HAP-1 (cell line): Measurements from ENCODE around the gene FAM135A.
A peak's percentile ranks its signal among the peaks of the same experiment; 100 is the strongest.
"Not testable (repeated sequence)": the region's sequence is repeated elsewhere in the genome, so short reads cannot be mapped to it uniquely, and the experiment has no call there.

Experiments
- DNase-seq, 2 experiments: peaks; one replicate each; pipeline ENCODE4 v3.0.0-alpha.2; 2016 to 2020; ENCODE audit warnings: low spot score in 2 of 2
- H3K27me3 ChIP-seq: fragments of 250-450 bp; sonication (Bioruptor Pico); 2 replicates; pipeline ENCODE4 v1.5.1; 2020; ENCODE audit warnings: low read depth, mild to moderate bottlenecking, moderate library complexity
- H3K36me3 ChIP-seq: fragments of 250-450 bp; sonication (Bioruptor Pico); replicated peaks from 2 replicates; pipeline ENCODE4 v1.5.1; 2020; ENCODE audit warnings: mild to moderate bottlenecking
- H3K4me1 ChIP-seq: fragments of 250-450 bp; sonication (Bioruptor Pico); 2 replicates; pipeline ENCODE4 v1.5.1; 2020; ENCODE audit warnings: mild to moderate bottlenecking
- H3K4me3 ChIP-seq: fragments of 250-450 bp; sonication (Bioruptor Pico); 2 replicates; pipeline ENCODE4 v1.5.1; 2020; ENCODE audit warnings: mild to moderate bottlenecking, moderate library complexity
- H3K9me3 ChIP-seq: fragments of 250-450 bp; sonication (Bioruptor Pico); 2 replicates; pipeline ENCODE4 v1.5.1; 2020; ENCODE audit warnings: mild to moderate bottlenecking, moderate library complexity
- in situ Hi-C: fragments of 300-500 bp; cut with MboI; formaldehyde crosslinking; loops from 3 replicates; pipeline ENCODE4 v1.14.3; 2020; ENCODE audit warnings: low sequenced_read_pairs, inconsistent platforms, mixed read lengths

The FAM135A gene

GRCh38 chr6:70552286-70552940 lies 139.1 kb downstream of the FAM135A start:
- not testable (repeated sequence) for H3K36me3 ChIP-seq, DNase-seq, H3K9me3 ChIP-seq, H3K4me1 ChIP-seq, H3K27me3 ChIP-seq, H3K4me3 ChIP-seq
- in situ Hi-C loops = loop anchor here (10.0 kb wide), 1 partner anchor 132 kb away; no protein-coding TSS in a partner anchor

DNA sequence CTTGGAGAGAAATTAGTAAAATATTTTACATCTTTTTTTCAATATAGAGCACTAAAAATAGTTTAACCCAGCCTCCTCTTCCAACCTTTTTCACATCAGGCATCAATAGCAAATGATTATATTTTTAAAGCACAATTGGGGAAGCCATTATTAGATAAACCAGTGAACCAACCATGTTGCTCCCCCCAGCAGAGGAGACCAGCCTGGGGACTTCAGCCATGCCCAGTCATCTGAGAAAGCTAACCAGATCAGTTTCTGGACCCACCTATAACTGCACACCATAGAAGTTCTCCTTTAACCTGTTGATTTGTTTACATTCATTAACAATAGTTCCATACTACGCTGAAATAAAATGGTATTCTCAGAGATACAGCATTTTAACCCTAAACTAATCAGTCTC lies 139.7 kb downstream of the FAM135A start:
- in situ Hi-C loops = loop anchor here (10.0 kb wide), 1 partner anchor 132 kb away; no protein-coding TSS in a partner anchor
- no peaks in the 10 kb centered on the region for H3K9me3 ChIP-seq
- DNase-seq = no peak
- no peaks in the 10 kb centered on the region for H3K27me3 ChIP-seq
- no peaks in the 10 kb centered on the region for H3K36me3 ChIP-seq
- H3K4me1 ChIP-seq = no peaks in the 10 kb centered on the region
- H3K4me3 ChIP-seq = no peak overlapping the region

DNA sequence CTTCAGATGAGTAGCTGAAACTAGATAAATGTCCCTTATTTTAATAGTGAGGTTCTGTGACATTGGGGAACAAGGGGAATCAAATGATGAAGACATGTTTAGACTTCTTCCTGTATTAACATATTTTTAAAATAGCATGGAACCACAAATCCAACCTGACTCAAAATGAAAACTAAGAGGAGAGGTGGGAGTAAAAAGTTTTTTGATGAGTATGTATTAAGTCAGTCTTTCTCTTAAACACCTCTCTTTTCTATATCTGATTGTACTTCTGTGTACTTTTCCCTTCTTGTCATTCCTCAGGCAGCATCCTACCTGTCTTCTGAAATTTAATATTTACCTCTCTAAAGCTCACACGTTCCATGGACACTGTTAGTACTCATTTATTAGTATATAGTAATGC lies 144.7 kb downstream of the FAM135A start:
- no peaks in the 10 kb centered on the region for H3K27me3 ChIP-seq
- no peaks in the 10 kb centered on the region for H3K36me3 ChIP-seq
- no peaks in the 10 kb centered on the region for H3K4me1 ChIP-seq
- no peak overlapping the region for H3K4me3 ChIP-seq
- H3K9me3 ChIP-seq = no peaks in the 10 kb centered on the region
- in situ Hi-C loops = loop anchor here (10.0 kb wide), 1 partner anchor 127 kb away; no protein-coding TSS in a partner anchor
- DNase-seq = no peak

DNA sequence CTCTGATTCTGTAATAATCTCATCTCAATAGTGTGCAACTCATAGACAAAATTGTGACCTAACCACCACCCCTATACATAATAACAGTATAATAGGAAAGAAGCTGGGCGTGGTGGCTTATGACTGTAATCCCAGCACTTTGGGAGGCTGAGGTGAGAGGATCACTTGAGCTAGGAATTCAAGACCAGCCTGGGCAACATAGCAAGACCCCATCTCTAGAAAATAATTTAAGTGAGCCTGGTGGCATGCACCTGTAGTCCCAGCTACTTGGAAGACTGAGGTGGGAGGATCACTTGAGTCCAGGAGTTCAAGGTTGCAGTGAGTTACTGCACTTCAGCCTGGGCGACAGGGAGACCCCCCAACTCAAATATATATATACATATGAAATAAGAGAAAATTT lies 149.1 kb downstream of the FAM135A start:
- in situ Hi-C loops, H3K9me3 ChIP-seq, H3K4me1 ChIP-seq, H3K36me3 ChIP-seq, DNase-seq, H3K4me3 ChIP-seq, H3K27me3 ChIP-seq: not testable (repeated sequence)

DNA sequence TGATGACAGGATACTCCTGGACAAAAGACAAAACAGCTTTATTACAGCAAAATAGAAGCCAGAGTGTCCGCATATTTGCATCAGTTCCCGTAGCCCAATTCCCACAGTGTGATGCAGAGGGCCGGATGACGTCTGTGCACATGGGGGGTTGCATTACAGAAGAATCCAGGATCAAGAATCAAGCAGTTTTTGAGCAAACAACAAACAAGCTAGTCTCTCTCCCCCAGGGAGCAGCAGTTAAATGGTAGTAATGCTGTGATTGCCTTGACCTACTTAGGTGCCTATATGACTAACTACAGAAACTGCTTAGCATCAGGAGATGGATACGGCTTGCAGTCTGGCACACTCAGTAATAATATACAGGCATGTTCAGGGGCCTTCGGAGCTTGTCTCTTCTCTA lies 150.2 kb downstream of the FAM135A start:
- Histone ChIP-seq H3K9me3 (no peaks in the 10 kb centered on the region; the same call in 1 of the 2 replicates), H3K4me1 (peaks cover 13% of the 10 kb centered on the region), H3K27me3 (no peaks in the 10 kb centered on the region), H3K4me3 (no peak overlapping the region), H3K36me3 (peaks cover 8% of the 10 kb centered on the region)
- in situ Hi-C loops = no loop called here
- no peak for DNase-seq

DNA sequence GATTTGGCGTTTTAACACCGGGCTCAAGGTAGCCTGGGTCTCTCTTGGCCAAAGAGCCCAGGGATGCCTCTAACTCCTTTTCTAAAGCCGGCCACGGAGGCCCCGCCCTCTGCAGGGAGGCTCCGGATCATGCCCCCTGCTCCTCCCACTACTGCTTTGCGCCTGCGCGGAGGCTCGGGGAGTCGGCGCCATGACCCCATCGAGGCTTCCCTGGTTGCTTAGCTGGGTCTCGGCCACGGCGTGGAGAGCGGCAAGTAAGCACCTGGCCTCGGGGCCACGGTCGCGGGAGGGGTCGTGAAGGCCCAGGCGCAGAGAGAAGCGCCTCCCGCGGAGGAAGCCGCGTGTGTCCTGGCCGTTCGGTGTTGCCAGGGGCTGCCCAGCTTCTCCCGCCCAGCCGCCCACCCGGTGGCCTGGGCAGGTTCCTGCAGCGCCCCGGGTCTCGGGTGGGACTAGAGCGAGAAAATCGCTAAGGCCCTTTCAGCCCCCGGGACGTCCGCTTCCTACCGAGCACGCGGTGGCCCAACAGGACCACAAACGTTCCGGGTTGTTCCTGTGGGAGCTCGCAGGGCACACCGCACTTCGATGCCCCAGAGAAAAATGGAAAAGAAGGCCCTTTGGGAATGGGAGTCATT lies 153.6 kb downstream of the FAM135A start, which contains the start of gene SDHAF4:
SDHAF4 (plus strand) TSS at position 180 of the 632 bp plus-strand sequence; CDS start at position 191, 11 bp downstream.
- peaks cover 16% of the 10 kb centered on the region for H3K36me3 ChIP-seq
- DNase-seq = peak; percentile 85 to 96
- H3K9me3 ChIP-seq = no peaks in the 10 kb centered on the region; the same call in 1 of the 2 replicates
- H3K4me3 ChIP-seq = peak within 1 kb of the TSS; percentile 67
- H3K27me3 ChIP-seq = no peaks in the 10 kb centered on the region
- in situ Hi-C loops = no loop called here
- peaks cover 13% of the 10 kb centered on the region for H3K4me1 ChIP-seq

DNA sequence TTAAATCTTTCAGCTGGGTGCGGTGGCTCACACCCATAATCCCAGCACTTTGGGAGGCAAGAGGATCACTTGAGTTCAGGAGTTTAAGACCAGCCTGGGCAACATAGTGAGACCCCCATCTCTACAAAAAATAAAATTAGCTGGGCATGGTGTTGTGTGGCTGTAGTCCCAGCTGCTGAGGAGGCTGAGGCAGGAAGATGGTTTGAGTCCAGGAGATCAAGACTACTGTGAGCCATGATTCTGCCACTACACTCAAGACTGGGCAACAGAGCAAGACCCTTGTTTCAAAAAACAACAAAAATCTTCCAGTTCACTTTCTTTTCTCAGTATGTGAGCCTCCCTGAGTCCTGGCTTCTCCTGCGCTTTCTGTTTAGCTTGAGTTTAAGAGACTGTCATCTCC lies 161.3 kb downstream of the FAM135A start:
- H3K27me3 ChIP-seq = no peaks in the 10 kb centered on the region
- H3K4me3 ChIP-seq = no peak overlapping the region
- H3K9me3 ChIP-seq = no peaks in the 10 kb centered on the region; the same call in 1 of the 2 replicates
- no peaks in the 10 kb centered on the region for H3K4me1 ChIP-seq
- peaks cover 8% of the 10 kb centered on the region for H3K36me3 ChIP-seq
- in situ Hi-C loops = no loop called here
- no peak for DNase-seq

- peak in 1 of 2 experiments; percentile 10 for DNase-seq
- H3K27me3 ChIP-seq = no peaks in the 10 kb centered on the region
- H3K4me3 ChIP-seq = no peak overlapping the region
- no peaks in the 10 kb centered on the region; the same call in 1 of the 2 replicates for H3K9me3 ChIP-seq
- H3K36me3 ChIP-seq = peaks cover 10% of the 10 kb centered on the region
- in situ Hi-C loops = no loop called here
- no peaks in the 10 kb centered on the region for H3K4me1 ChIP-seq
These were observed 162.7 kb downstream of the FAM135A start for GRCh38 chr6:70575899-70576495.

DNA sequence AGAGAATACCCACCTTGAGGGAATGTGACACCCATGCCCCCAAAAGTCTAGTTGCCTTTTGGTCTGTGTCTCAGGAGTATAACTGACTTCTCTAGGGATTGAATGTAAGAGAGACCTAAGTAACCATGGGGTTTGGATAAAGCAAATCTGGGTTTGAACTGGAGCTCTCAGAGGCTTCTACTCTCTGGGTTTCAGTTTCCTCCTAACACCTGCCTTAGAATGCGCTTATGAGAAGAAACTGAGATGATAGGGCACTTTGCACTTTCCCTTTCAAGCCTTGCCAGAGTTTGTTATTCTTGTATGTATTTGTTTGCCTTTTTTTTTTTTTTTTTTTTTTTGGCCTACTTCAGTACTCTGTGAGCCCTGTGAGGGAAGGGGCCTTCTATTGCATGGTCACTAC lies 172.8 kb downstream of the FAM135A start:
- in situ Hi-C loops = no loop called here
- Histone ChIP-seq H3K4me1 (no peaks in the 10 kb centered on the region; the same call in 1 of the 2 replicates), H3K9me3 (no peaks in the 10 kb centered on the region), H3K4me3 (no peak overlapping the region), H3K36me3 (peaks cover 8% of the 10 kb centered on the region), H3K27me3 (no peaks in the 10 kb centered on the region)
- no peak for DNase-seq

- no peak for DNase-seq
- in situ Hi-C loops = no loop called here
- Histone ChIP-seq H3K4me3 (no peak overlapping the region), H3K9me3 (peaks cover 13% of the 10 kb centered on the region; the same call in 1 of the 2 replicates), H3K36me3 (peaks cover 3% of the 10 kb centered on the region; the same call in 1 of the 2 replicates), H3K27me3 (no peaks in the 10 kb centered on the region), H3K4me1 (peaks cover 11% of the 10 kb centered on the region)
These were observed 177.1 kb downstream of the FAM135A start for GRCh38 chr6:70590400-70590799.

- Histone ChIP-seq H3K9me3 (peaks cover 13% of the 10 kb centered on the region; the same call in 1 of the 2 replicates), H3K36me3 (peaks cover 2% of the 10 kb centered on the region; the same call in 1 of the 2 replicates), H3K4me3 (no peak overlapping the region), H3K27me3 (no peaks in the 10 kb centered on the region), H3K4me1 (peaks cover 11% of the 10 kb centered on the region)
- peak; percentile 65 to 80 for DNase-seq
- in situ Hi-C loops = no loop called here
These were observed 179.2 kb downstream of the FAM135A start for GRCh38 chr6:70592391-70593117.

GRCh38 chr6:70593118-70593486 lies 179.8 kb downstream of the FAM135A start:
- H3K4me3 ChIP-seq = no peak overlapping the region
- in situ Hi-C loops = no loop called here
- H3K27me3 ChIP-seq = no peaks in the 10 kb centered on the region
- peaks cover 11% of the 10 kb centered on the region for H3K4me1 ChIP-seq
- no peak for DNase-seq
- H3K9me3 ChIP-seq = peaks cover 13% of the 10 kb centered on the region; the same call in 1 of the 2 replicates
- no peaks in the 10 kb centered on the region for H3K36me3 ChIP-seq

- no peaks in the 10 kb centered on the region for H3K36me3 ChIP-seq
- DNase-seq = no peak
- in situ Hi-C loops = no loop called here
- H3K27me3 ChIP-seq = no peaks in the 10 kb centered on the region
- peaks cover 3% of the 10 kb centered on the region for H3K4me1 ChIP-seq
- H3K4me3 ChIP-seq = no peak overlapping the region
- H3K9me3 ChIP-seq = no peaks in the 10 kb centered on the region; the same call in 1 of the 2 replicates
These were observed 185.9 kb downstream of the FAM135A start for GRCh38 chr6:70599187-70599586.
